HG03378 (cell line): ENCODE results near the gene DOK7.
A peak's percentile ranks its signal among the peaks of the same experiment; 100 is the strongest.

Source experiments
- ATAC-seq: cut with Tn5 transposase; IDR thresholded peaks from one replicate; pipeline ENCODE4 v1.9.1; 2021; ENCODE audit warnings: mild to moderate bottlenecking, moderate library complexity; ENCODE audit not compliant: unreplicated experiment

DOK7 gene

DNA sequence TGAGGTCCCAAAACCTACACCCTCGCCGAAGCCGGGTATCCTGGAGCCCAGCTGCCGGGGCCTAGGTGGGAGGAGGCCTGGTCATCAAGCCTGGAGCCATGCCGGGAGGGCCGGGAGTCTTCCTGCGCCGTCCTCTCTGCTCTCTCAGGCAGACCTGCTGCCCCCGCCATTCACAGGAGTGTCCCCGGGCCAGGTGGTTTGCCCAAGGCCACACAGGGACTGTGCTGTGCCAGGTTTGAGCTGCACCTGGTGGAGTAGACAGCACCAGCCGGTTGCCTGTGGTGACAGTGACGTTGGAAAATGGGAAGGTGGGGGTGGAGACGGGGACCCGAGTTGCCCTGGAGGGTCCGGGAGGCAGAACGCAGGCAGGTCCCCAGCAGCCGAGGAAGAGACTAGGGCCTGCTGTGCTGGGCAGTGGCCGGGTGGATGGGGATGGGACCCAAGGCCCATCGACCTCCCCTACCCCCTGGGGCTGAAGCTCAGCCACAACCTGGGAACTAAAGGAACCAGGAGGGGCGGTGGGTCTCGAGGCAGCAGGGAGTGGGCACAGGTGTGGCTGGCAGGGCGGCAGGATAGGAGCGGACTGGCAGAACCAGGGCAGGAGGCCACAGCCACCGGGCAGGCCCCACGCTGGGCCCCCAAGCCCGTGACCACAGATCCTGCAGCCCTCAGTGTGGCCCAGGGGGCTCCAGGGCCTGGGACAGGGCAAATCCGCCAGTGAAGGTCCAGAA, 9.5 kb downstream of the DOK7 start:
- ATAC-seq, result no peak

DNA sequence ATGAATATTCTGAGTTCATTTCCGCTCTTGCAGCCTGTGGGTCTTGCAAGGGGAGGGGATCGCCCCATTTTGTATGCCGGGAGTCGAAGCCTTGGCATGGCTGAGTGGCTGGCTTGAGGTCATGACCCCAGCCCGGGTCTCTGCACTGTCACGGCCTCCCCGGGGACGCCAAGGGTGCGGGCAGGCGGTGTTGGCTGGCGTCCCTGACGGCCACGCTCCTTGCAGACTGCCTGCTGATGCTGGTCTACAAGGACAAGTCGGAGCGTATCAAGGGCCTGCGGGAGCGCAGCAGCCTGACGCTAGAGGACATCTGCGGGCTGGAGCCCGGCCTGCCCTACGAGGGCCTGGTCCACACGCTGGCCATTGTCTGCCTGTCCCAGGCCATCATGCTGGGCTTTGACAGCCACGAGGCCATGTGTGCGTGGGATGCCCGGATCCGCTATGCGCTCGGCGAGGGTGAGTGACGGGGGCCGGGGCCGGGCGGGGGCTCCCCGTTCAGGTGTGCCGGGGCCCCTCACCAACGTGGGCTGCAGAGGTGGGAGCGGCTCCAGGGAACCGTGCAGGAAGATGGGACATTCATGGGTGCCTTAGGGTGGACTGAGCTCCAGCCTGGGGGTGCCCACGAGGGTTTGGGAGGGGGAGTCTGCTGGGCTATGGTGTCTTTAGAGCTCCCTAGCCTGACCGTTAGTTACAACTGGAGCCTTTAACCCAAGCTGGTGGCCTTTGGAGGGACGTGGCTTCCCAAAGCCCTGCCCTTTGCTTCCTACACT, 10.3 kb downstream of the DOK7 start:
- no peak for ATAC-seq

DNA sequence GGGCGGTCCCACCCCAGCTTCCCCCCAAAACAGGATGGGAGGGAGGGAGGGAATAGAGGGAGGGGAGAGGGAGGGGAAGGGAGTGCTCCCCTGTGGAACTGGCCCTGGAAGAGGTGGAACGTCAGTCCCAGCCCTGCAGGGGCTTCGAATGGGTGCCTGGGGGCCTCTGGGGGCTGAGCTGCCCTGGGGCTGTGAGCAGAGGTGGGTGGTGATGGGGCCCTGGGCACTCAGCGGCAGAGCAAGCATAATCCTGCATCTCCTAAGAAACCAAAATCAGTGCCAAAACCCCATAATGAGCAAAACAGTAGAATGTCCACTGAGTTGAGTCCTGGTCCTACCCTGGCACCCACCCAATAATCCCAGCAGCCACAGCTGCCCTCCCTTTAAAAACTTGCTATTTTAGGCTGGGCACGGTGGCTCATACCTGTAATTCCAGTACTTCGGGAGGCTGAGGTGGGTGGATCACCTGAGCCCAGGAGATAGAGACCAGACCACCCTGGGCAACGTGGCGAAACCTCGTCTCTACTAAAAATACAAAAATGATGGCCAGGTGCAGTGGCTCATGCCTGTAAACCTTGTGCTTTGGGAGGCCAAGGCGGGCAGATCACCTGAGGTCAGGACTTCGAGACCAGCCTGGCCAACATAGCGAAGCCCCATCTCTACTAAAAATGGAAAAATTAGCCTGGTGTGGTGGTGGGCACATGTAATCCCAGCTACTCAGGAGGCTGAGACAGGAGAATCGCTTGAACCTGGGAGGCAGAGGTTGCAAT, 11.1 kb downstream of the DOK7 start:
- no peak for ATAC-seq

DNA sequence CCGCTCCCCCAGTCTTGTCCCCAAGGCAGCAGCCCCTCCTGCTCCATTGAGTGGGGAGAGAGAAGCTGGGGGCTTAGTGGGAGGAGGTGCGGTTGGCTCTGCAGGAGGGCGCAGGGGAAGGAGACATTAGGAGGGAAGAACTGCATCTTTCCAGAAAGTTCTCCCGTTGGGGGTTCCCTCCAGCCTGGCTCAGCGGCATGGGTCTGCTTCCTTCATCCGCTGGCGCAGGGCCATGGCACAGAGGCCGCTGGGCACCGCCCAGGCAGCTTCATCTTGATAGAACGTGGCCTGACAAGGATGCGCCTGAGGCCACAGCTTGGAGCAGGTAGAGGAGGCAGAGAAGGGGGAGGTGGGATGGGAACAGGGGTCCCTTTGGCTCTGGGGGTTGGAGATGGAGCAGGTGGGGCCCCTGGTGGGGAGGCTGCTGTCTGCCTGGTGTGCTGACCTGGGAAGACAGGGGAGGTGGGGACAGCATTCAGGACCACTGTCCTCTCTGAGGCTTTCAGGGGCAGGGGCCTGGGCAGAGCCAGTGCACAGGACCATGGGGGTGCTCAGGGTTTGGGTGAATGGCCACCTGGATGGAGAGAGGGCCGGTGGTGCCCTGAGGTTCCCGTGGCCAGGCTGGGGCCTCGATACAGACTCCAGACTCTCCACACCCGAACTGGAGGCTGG, 12.1 kb downstream of the DOK7 start:
- ATAC-seq, result no peak

DNA sequence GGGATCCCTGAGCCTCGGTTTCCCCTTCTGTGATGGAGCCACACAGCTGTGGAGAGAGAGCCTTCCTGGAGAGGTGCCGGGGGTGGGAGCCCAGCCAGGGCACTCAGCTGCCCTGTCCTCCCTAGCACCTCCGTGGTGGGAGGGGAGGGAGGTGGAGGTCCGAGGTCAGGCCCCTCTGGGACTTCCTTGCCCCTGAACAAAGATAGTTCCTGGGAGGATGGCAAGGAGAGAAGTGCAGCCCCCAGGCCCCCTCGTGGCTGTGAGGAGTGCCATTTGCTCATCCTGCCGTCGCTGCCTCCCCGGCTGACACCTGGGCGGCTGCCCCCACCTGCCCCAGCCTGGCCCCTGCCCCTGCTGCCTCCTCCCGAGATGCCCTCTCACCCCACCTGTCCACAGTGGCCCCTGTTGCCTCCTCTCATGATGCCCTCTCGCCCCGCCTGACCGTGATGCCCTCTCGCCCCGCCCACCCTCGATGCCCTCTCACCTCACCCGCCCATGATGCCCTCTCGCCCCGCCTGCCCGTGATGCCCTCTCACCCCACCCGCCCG, 12.7 kb downstream of the DOK7 start:
- ATAC-seq, result no peak

DNA sequence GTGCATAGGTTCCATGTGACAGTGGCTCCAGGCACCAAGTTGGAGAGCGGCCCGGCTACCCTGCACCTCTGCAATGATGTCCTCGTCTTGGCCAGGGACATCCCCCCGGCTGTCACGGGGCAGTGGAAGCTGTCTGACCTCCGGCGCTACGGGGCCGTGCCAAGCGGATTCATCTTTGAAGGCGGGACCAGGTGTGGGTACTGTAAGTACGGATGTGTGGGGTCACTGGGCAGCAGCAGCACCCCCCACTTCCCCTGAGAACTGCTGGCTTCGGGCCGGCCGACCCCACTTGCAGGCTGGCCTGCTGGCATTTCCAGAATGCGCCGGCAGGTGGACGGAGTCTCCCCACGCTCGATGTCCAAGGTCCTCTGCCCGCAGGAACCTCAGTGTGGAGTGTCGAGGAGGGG, 13.2 kb downstream of the DOK7 start:
- ATAC-seq, result no peak

DNA sequence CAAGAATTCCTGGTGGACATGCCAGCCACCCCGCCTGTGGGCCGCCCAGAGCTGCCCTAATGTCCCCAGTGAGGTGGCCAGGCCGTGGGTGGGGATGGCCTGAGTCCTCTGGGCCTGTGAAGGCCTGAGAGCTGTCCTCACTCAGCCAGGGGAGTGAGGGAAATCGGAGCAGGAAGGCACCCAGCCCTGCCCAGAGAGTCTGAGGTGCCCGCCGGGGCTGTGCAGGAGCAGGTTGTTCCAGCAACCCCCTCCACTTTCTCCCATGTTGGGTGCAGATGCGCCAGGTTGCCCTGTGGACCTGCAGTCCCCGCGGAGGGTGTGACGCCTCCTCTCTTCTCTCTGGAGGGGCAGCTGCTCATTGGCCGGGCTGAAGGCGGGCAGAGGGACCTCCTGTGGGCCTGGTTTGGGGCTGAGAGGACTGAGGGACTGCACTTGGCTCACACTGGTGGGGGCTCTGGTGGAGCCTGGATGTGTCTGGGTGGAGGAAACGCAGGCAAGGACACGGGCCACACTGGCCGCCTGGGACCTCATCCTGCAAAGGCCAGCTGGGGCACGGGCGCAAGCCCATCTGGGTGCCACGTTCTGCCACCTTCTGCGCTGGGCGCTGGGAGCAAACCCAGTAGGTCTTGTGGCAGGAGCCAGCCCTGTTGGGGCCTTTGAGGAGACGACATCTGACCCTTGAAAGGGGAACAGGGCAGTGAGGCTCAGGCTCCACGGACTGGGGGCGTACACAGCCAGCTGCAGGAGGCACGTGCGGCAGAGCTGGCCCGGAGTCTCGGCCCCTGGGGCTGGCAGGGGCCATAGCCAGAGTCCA, 14.0 kb downstream of the DOK7 start:
- no peak for ATAC-seq

DNA sequence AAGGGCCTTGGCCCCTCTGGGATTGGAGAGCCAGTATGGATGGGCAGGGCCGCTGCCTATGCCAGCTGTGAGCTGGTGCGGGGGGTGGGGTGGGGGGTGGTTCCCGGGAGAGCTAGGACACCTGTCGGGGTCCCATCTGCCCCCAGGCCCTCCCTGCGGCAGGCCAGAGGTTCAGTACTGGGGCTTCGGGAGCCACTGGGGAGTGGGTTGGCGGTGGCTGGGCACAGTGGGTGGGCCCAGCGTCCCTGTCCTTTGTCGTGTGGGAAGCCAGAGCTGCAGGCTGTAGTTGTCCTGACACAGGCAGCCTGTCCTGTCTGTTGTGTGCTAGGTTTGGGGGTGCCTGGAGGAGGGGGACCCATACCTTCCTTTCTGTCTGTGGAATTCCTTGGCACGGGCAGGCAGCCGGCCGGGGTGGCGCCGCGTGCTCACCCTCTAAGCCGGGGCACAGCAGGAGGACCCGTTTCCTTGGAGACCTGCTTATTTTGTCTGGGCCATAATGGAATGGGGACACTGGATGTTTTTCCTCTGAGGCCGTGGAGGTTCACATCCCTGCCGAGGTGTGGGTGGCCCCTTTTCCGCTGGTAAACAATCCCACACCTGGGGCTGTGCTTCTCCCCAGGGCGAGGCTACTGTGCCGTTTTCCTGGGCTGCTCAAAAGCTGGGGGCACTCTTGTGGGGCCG, 14.8 kb downstream of the DOK7 start:
- no peak for ATAC-seq

DNA sequence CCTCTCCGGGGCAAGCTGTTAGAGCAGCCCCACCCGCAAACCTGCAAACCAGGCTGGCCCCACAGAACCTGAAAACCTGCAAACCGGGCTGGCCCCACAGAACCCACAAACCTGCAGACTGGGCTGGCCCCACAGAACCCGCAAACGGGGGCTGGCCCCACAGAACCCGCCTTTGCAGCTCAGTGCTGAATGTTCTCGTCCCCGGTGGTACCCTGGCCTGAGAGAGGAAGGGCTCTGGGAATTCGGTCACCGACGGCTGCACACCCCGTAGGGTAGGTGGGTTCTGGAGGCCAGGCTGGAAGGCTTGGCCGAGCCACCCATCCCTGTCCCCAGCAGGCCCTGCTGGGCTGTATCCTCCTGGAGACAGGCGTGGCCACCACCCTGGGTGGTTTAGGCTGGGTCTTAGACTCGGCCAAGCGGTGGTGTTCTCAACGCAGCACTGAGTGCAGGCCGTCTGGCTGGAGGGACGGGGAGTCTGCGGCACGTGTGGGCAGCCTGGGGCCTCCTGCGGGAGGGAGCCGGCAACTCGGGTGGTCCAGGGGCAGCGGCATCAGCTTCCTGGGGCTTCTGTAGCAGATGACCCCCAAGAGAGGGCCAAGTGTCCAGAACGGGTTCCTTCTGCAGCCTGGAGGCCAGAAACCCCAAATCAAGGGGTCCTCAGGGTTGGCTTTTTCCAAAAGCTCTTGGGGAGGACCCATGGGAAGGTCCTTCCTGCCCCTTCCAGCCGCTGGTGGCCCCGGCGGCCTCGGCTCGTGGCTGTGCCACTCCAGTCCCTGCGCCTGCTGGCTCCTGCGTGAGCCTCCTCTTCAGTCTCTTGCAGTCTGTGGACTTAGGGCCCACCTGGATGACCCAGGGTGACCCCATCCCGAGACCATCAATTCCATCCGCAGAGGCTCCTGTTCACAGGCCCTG, 15.6 kb downstream of the DOK7 start:
- no peak for ATAC-seq

DNA sequence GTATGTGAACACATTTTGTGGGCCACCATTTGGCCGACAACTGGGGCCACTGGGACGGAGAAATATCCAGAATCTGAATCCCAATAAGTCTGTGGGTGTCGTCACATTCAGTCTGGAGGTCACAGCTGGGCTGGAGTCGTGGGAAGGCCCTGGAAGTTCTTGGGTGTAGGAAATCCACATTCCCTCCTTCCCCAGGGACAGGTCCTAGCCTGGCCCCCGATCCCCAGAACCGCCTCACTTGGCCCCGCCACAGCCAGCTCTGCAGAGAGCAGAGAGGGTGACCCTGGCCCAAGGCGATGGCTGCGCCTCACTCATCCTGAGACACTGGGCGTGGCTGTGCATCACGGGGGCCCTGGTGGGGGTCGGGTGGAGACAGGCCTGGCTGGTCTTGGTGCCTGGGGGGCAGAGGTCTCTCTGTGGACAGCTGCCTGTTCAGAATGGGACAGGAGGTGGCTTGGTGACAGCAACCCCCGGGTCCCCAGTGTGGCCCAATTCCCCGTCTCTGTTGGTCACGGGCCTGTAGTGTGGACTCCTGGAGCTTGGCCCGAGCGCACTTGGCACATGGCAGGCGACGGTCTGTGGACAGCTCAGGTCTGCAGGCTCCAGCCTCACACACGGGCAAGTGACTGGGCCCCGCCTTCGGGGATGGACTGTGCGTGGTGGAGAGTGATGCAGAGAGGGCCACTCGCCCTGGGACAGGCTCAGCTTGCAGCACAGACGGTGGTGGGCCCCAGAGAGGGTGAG, 16.4 kb downstream of the DOK7 start:
- no peak for ATAC-seq

DNA sequence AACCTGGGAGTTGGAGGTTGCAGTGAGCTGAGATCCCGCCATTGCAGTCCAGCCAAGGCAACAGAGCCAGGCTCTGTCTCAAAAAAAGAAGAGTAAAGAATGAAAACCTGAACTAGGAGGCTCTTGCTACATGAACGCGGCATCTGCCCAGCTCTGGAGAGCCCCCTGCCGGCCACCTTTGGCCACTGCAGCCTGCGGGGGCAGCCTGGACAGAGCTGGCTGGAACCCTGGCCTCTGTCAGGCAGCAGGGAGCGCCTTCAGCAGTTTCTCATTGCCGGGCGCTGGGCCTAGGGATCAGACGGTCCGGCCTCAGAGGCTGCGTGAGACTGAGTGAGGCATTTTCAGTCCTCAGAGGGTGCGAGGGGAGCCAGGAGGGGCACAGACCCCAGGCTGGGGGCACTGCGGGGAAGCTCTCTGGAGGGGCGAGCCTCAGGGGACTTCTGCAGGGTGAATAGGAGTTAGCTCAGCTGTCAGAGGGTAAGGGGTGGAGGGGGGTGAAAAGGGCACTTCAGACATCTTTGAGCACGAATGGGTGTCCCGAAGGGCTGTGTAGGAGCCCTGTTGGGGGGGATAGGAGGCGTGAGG, 17.5 kb downstream of the DOK7 start:
- ATAC-seq, result peak; percentile 53

DNA sequence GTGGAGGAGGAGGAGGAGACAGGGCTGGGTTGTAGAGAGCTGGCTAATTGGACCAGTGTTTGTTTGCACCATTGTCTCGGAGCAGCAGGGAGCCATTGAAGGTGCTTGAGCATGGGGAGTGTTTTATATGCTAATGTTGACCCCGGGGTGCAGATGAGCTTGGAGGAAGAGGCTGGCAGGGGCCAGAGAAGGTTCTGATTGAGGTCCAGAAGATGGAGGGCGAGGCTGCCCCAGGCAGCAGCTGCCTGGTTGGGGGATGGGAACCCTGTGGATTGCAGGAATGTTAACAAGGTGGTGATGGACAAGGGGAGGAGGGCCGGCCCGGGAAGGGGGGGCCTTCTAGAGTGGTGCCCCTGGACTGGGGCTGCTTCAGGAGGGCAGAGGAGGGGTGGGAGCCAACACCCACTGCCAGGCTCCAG, 18.0 kb downstream of the DOK7 start:
- ATAC-seq, result no peak

DNA sequence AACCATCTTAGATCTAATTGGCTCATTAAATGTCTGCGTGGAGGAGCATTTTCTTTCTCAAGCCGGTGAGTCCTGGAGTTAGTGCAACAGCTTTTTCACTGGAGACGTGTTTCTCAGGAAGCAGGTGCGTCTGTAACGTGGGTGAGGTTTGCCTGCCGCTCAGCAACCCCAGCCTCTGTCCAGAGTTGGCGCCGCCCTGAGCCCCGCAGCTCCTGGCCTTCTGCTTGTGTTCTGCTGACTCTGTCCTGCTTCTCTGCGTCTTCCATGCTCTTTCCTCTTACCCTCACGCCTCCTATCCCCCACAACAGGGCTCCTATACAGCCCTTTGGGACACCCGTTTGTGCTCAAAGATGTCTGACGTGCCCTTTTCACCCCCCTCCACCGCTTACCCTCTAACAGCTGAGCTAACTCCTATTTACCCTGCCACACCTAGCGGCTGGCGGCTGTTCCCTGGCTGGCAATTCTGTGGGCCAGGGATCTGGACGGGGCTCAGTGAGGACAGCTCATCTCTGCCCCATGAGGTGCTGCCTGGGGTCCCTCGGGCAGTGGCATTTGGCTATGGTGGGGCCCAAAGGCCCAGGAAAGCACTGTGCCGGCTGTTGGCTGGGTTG, 18.8 kb downstream of the DOK7 start:
- no peak for ATAC-seq

DNA sequence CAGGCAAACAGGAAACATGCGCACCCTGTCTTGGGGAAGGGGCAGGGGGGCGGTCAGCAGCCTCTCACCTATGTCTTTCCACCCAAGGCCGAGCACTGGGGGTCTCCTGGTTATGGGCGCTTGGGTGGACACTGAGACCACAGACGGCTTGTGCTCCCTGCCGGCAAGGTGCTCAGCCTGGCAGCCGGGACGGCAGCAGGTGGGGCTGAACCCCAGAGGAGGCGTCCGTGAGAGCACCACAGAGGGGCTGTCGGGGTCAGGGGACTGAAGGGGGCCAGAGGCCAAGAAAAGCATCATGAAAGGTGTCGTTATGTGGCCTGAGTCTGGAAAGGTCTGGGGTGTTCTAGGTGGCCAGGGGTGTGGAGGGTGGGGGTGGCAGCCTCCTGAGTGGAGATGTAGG, 19.6 kb downstream of the DOK7 start:
- ATAC-seq, result no peak

DNA sequence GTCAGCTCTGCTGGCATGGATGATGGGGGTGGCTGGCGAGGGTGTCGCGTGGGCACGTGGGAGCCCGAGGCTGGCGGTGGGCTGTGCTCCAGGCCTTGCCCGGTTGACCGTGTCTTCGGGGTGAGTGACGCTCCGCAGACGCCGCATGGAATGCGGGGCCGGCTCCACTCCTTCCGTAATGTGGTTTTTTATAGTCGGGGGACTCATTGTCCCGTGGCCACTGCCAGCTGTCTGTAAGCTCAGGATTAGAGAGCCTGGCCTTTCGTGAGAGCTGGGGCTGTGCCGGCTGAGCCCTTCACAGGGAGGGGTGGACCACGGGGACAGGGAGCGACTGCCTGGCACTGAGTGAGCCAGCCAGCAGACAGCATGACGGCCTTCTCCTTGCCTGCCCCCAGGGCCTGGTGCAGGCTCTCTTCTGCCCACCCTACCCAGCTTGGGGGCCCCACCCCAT, 20.4 kb downstream of the DOK7 start:
- ATAC-seq, result no peak

DNA sequence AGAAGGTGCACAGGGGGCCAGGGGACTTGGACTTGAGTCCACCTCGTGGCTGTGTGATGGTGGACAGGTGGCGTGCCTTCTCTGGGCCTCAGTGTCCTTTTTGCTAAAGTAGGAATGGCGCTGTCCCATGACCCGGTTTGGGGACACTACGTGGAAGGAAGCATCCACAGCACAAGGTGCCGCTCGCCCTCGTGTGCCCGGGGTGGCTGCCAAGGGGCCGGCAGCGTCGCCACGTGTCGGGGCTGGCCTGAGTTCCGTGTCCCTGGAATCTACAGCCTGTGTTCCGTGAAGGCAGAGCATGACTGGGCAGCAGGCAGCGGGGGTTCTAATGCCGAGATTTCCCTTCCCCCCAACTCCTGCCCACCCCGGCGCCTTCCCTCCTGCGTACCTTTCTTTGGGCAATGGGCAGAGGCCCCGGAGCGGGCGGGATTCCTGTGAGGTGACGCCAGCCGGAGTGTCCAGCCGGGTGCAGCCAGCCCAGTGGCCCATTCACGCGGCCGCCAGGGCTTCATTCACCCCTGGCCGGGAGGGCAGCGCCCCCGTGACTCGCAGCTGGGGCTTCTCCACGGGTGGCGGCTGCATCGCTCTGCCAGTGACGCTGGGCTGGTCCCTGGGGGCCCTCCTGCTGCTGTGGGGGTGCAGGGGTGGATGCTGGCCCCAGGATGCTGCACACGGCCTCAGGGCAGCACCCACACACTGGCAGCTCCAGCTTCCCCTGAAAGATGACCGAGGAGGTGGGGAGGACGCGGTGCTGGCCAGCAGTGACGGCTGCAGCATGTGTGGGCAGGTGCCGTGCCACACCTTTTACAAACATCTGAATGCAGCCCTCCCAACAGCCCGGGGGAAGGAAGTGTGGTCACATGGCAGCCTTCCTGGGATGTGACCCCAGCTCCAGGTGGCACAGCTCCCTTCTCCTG, 21.2 kb downstream of the DOK7 start:
- no peak for ATAC-seq
